ENCODE results near the gene RBM20.
A peak's percentile ranks its signal among the peaks of the same experiment; 100 is the strongest.
"Not testable (repeated sequence)": the region's sequence is repeated elsewhere in the genome, so short reads cannot be mapped to it uniquely, and the experiment has no call there.

The RBM20 gene

GRCh38 chr10:110765513-110766319 is 121.6 kb downstream of the RBM20 start:
- DNase-seq: peak in 1 of 2 experiments; percentile 4

- not testable (repeated sequence) for DNase-seq
Measured at GRCh38 chr10:110767601-110768000, 123.5 kb downstream of the RBM20 start.

DNA sequence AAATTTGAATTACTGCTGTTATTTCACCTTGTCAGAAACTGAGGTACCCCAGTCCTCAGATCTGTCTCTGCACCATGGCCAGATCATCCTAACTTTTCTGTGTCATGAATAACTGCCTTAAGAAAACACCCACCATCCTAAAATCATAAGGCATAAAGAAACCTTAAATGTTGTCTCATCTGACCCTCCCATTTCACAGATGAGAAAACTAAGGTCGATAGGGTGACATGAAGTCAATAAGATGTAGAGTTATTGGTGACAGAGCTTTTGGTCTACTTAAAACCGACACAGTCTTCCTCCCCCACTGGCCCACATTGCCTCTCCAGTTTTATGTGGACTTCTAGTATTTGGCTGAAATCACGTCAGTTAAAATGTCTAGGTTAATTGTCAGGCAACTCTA is 126.1 kb downstream of the RBM20 start:
- DNase-seq: no peak

GRCh38 chr10:110771486-110771885 is 127.3 kb downstream of the RBM20 start:
- DNase-seq: no peak

GRCh38 chr10:110771991-110772390 is 127.9 kb downstream of the RBM20 start:
- DNase-seq: no peak

GRCh38 chr10:110772454-110773025 is 128.4 kb downstream of the RBM20 start:
- DNase-seq: no peak

- no peak for DNase-seq
Measured at GRCh38 chr10:110773693-110774068, 129.5 kb downstream of the RBM20 start.

DNA sequence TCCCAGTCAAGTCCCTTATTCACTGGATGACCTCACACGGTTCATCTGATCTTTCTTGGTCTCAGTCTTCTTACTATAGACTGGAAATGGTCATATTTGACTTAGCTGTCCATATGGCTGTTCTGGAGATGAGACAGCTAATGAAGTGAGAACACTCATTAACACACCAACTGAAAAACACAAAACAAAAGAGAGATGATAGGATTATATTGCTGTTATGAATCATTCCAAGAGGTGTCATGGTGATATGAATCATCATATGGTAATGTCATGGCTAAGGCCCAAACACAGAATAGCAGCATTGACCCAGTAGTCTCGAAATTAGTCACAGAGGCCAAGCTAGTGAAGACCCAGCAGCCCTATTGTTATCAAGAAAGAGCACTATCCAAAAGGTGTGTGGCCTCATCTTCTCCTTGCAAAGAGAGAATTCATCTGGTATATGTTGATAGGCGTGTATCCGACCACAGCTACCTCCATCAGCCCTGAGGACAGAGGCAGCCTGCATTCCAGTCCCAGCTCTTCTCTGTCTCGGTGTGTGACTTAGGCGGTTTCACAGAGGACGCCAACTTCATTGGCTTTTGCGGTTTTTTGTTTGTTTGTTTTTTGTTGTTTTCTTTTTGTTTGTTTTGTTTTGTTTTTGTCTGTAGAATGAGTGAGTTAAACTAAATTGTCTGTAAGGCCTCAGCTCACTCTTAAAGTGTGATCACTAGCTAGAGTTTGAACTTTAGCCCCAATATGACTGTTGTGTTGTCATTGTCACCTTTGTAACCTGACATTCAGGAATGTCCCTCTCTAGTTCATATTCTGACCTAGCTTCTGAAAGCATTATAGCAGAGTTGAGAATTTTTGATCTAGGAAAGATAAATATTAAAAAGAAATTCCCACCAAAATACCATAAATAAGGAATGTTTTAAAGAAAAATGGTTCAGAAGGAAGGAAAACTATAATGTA is 130.2 kb downstream of the RBM20 start:
- DNase-seq: no peak

DNA sequence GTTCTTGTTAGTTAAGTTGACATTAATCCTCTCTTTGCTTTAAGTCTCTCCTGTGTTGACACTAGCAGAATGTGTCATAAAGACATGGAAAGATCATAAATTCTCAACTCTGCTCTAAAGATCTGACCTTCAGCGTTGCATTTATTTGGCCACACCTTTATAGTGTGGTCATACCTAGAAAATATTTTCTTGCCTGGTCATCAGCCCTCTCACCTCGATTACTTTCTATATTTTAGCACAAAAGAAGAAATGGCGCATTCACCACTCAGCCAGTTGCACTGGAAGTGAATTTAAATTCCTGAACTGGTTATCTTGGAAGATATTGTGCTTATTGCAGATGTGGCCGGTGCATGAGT is 130.9 kb downstream of the RBM20 start:
- DNase-seq: no peak

DNA sequence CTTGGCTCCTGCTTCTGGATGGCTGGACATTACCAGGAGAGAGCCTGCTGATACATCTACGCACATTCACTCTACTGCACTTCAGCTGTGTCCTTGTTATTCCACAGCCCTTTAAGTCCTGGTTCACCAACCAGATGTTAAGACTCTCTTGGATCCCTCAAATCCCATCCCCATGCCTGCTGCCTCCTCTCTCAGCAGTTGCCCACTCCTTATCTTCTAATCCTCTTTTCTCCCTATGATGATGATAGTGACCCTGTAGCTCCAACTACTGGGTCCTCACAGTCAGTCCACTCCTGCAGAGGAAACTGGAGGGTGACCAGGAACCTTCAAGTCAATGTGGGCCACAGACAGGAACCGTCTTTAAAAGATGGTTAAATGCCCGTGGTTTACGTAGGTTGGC is 131.3 kb downstream of the RBM20 start:
- DNase-seq: no peak

DNA sequence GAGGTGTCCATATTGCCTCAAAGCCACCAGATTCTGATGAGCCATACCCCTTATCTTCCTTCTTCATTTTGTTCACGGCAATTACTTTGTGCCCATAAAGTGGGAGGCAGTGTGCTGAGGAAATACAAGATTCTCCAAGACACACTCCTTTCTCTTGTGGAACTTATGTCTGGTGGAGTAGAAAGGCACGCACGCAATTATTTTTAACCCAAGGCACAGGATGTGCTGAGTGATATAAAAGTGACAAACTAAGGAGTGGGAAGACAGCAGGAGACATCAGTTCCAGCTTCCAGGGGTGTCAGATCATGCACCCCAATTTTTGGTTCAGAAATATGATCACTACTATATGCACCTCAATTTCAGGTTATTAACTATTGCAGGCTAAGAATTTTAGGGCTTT is 132.9 kb downstream of the RBM20 start:
- no peak for DNase-seq

GRCh38 chr10:110777661-110778060 is 133.5 kb downstream of the RBM20 start:
- DNase-seq: no peak

DNA sequence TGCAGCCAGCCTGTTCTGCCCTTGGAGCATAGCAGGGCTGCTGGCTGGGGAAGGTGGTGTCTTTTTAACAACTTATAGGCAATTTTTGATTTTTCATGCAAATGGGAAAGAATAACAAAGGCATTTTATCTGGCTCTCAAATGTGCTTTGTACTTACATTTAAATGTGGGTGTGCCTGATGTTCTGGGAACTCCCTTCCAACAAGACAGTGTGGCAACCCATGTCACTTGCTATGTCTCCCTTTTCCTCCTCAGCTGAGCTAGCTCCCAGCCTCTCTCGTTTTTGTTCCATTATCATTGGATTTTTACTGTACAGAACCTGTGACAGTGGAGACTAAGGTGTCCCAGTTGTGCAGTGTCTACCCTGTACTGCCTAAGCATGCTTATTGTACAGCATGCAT is 134.1 kb downstream of the RBM20 start:
- DNase-seq: no peak

DNA sequence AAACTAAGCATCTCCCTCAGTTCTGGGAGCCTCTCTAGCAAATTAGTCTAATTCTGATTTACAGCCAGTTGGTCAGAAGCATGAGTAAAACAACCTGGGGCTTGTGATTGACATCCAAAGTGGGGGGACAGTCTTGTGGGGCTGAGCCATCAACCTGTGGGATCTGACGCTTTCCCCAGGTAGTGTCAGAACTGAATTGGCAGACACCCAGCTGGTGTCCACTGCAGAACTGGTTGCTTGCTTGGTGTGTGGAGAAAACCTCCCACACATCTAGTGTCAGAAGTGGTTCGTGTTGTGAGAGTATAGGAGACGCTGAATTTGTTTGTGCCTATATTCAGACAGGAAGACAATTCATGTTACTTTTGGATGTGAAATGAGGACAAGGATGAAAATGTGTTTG is 135.4 kb downstream of the RBM20 start:
- no peak for DNase-seq

- DNase-seq: peak in 1 of 2 experiments; percentile 43
Measured at GRCh38 chr10:110780704-110781103, 136.6 kb downstream of the RBM20 start.

- no peak for DNase-seq
Measured at GRCh38 chr10:110781139-110781538, 137.0 kb downstream of the RBM20 start.

GRCh38 chr10:110782616-110783015 is 138.5 kb downstream of the RBM20 start:
- no peak for DNase-seq

DNA sequence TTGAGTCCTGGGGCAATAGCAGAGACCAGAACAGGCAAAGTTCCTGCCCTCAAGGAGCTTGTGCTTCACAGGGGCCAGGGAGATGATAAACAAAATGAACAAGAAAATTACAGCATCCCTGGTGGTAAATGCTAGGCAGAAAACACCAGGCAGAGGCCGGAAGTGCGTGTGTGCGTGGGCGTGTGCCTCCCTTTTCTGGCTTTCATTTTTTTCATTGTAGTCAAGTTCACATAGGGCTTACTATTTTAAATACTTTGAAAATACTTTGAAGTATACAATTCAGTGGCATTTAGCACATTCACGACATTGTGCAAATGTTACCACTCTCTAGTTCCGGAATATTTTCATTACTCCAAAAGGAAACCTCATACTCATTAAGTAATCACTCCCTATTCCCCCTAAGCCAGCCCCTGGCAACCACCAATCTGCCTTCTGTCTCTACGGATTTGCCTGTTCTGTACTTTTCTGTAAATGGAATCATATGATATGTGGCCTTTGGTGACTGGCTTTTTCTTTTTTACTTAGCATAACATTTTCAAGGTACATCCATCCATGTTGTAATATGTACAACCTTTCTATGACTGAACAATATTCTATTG is 139.5 kb downstream of the RBM20 start:
- DNase-seq: no peak

DNA sequence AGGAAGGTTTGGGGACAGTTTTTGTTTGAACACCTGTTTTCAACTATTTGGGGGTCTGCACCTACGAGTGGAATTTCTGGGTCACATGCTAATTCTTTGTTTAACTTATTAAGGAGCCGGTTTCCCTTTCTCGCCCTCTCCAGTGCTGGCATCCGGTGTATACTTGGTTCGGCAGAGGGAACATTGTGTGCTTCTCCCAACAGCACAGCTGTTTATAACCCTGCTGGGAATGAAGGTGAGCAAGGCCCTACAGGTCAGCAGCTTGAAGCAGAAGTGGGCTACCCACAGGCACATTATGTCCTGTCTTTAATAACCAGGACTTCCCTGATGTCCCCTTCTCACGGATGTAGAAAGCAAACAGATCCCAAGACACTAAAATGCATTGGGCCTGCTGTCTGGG is 140.1 kb downstream of the RBM20 start:
- DNase-seq: no peak

DNA sequence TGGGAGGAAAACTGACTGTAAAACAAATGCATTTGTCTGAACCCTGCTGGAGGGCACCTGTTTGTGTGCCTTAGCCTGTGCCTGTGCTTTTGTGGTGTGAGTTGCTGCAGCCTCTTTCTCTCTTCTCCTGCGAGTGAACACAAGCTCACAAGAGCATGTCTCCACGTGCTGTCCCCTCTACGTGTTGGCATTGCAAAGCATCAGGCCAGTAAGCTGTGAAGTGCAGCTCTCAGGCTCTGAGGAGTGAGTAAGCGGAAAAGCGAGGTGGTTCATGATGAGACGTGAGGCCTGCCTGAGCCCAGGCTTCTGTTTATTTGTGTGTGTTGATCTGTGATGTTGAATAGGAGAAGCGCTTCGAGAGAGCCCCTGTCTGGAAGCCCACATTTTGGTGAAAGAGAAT is 142.0 kb downstream of the RBM20 start:
- no peak for DNase-seq

DNA sequence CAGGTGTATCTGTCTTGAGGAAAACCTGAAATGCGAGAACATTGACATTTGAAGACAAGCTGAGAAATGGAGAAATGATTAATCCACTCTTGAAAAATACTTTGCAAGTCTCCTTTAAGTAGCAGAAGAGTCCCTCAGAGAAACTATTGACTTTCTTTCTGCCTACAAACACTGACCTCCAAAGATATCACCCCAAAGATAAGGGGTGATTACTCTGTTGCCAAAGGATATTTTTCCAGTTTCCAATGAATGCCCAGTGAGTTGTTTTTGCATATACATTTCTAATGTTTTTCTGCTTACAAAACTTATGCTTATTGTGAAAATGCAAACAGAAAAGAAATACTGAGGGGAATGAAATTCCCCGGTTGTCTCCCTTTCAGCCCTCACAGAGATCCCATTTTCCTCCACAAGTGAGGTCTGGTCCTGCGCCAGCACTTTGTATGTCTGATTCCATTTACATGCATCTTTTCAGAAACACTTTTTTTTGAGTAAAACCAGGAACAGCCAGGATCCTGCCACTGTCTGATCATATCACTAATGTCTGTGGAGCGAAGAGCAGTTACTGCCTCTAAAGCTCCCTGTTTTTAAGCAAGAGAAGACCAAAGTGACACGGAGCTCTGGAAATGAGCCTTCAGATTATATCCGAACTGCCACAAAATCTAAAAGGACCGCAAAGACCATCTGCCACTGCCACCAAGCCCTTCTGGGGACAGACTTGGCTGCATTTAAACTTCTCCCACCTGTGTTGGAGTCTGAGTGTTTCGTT is 144.7 kb downstream of the RBM20 start:
- peak; percentile 7 to 39 for DNase-seq
